NCI-H446 (cell line): ENCODE results near the gene FIZ1.
A peak's percentile ranks its signal among the peaks of the same experiment; 100 is the strongest.

ENCODE experiments used
- DNase-seq, 2 experiments: peaks; one replicate each; lab custom pipeline; 2025; lab: John Stamatoyannopoulos, UW

FIZ1 gene

GRCh38 chr19:55635856-55636440 is 36.6 kb upstream of the FIZ1 start:
- no peak for DNase-seq

DNA sequence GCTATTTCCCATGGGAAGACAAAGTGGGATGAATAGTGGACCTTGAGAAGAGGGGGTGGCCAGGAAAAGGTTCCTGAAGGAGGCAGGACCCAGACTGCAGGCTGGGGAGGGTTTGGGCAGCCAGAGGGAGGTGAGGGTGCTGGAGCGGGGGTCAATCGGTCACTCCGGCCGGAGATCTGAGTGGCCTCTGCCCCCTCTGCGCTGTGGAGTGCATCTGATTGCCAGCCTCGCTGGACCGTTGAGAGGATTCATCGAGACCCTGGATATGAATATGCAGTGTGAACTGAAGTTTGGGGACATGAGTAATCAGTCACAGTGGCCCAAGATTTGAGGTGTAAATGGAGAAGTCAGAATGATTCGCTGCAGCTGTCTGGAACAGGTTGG is 36.0 kb upstream of the FIZ1 start:
- DNase-seq = no peak

GRCh38 chr19:55633861-55634260 is 34.5 kb upstream of the FIZ1 start:
- no peak for DNase-seq

- peak; percentile 95 for DNase-seq
Observed at GRCh38 chr19:55632463-55632834, 33.1 kb upstream of the FIZ1 start.

GRCh38 chr19:55626350-55626749 is 27.0 kb upstream of the FIZ1 start:
- DNase-seq = no peak

GRCh38 chr19:55625004-55625326 is 25.6 kb upstream of the FIZ1 start:
- no peak for DNase-seq

DNA sequence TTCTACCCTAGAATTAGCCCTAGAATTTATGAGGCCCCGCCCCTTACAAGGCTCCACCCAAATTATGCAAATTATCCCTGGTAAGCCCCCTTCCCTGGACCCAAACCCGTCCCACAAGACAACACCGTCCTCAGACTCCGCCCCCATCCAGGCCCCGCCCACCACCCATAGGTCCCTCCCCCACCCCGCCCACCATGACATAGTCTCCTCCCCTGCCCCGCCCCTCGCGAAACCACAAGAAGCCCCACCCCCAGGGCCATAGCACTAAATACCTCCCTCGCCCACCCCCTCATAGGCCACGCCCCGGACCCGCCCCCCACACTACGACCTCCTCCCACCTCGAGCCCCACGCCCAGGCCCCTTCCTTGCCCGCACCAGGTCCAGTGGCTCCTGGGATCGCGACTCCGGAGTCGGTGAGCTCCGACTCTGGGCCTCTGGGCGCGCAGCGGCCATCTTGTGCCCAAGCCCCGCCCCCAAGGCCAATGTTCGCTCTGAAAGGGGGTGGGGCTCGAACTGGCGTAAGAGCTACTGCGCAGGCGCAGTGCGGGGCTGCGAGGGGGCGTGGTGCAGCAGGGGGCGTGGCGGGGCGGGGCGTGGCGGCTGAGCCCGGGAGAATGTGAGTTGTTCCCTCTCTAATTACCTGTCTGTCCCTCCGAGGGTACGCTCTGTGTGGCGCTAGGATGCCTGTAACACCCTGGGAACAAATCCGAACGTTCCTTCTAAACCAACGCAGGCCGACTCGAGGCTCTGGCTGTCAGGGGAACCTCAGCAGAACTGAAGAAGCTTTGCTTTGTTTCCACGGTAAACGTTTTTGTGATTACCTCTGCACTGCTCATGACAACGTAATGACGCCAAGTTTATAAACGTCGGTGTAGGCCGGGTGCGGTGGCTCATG is 25.0 kb upstream of the FIZ1 start, which contains the start of gene ZNF784:
Gene ZNF784 (minus strand): TSS at position 458 of the 895 bp plus-strand sequence. CDS start 5 bp downstream, at position 453.
- peak; percentile 88 to 98 for DNase-seq

GRCh38 chr19:55623561-55623960 is 24.2 kb upstream of the FIZ1 start:
- no peak for DNase-seq

GRCh38 chr19:55623130-55623529 is 23.8 kb upstream of the FIZ1 start:
- DNase-seq = no peak

DNA sequence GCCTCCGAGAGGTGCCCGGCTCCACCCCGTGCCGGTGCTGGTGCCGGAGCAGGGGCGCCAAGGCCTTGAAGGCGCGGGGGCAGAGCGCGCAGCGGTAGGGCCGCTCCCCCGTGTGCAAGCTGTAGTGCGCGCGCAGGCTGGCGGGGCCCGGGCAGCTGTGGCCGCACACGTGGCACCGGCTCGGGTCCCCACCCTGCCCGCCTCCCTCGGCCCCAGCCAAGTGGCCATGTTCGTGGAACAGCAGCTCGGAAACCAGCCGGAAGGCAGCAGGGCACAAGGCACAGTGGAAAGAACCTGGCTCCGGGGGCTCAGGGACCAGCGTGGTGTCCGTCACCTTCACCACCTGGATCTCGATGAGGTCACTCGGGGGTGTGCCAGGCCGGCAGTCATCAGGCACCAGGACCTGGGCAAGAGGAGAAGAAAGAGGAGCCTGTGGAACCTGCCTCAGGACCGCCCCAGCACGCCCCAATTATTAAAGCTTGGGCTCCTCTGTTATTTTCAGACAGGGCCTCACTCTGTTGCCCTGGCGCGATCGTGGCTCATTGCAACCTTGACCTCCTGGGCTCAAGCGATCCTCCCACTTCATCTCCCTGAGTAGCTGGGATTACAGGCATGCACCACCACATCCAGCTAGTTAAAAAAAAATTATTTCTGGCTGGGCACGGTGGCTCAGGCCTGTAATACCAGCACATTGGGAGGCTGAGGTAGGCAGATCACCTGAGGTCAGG is 23.1 kb upstream of the FIZ1 start:
- no peak for DNase-seq

DNA sequence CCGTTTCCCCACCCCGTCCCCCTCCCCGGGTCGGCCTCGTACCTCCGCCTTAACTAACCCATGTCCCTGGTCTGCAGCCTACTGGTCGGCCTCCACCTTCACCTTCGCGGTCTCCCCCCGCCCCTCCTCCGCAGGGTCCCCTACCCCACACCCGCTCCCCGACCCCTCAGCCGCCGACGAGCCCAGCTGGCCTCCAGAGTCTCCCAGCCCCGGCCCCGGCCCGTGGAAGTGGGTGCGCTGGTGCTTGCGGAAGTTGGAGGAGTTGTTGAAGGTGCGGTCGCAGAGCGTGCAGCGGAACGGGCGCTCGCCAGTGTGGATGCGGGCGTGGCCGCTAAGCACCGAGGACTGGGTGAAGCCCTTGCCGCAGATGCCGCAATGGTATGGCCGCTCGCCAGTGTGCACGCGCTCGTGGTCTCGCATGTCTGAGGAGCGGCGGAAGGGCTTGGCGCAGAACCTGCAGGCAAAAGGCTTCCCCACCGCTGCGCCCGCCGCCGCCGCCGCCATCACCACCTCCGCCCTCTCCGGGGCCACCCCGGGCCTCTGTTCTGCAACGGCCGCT is 22.4 kb upstream of the FIZ1 start:
- no peak for DNase-seq

GRCh38 chr19:55621205-55621672 is 21.9 kb upstream of the FIZ1 start:
- no peak for DNase-seq

GRCh38 chr19:55620410-55621204 is 21.3 kb upstream of the FIZ1 start:
- no peak for DNase-seq

GRCh38 chr19:55619286-55619685 is 20.0 kb upstream of the FIZ1 start:
- DNase-seq = no peak

DNA sequence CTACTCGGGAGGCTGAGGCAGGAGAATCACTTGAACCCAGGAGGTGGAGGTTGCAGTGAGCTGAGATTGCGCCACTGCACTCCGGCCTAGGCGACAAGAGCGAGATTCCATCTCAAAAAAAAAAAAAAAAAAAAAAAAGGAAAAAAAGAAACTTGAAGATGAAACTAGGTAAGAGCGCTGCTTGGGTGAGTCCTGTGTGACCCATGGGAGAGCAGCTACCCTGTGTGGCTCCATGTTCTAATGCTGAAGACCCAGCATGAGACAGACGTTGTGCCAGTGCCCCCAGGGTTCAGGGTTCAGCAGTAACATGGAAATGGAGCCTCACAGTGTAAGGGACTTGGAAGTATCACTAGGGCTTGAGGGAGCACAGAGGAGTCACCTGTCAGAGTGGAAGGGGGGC is 19.1 kb upstream of the FIZ1 start:
- DNase-seq = no peak

DNA sequence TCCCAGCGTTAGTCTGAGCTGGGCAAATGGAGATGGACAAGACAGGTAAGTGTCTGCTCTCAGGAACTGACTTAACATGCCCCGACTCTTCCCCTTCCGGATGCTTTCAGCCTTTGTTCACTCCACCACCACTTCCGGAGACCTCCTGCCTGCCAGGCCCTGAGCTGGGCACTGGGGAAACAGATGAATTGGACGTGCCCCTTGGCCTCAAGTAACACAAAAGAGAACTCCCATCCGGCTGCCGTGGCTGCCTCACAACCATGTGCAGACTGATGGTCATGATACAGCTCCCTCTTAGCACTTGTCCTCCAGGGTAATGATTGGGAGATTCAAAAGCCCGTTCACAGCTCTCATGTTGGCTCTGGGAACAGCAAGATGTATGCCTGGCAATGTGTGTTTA is 18.1 kb upstream of the FIZ1 start:
- no peak for DNase-seq

- DNase-seq = no peak
Observed at GRCh38 chr19:55616395-55616875, 17.1 kb upstream of the FIZ1 start.

DNA sequence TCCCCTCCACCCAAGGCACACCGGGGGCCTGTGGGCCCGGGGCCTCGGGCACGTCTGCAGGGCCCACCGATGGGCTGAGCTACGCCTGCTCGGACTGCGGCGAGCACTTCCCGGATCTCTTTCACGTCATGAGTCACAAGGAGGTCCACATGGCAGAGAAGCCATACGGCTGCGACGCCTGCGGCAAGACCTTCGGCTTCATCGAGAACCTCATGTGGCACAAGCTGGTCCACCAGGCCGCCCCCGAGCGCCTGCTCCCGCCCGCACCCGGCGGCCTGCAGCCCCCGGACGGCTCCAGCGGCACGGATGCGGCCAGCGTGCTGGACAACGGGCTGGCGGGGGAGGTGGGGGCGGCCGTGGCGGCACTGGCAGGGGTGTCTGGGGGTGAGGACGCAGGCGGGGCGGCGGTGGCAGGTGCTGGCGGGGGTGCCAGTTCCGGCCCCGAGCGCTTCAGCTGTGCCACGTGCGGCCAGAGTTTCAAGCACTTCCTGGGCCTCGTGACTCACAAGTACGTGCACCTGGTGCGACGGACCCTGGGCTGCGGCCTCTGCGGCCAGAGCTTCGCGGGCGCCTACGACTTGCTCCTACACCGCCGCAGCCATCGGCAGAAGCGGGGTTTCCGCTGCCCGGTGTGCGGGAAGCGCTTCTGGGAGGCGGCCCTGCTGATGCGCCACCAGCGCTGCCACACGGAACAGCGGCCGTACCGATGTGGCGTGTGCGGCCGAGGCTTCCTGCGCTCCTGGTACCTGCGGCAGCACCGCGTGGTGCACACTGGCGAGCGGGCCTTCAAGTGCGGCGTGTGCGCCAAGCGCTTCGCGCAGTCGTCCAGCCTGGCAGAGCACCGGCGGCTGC is 16.5 kb upstream of the FIZ1 start:
- DNase-seq = no peak

GRCh38 chr19:55614711-55615542 is 15.6 kb upstream of the FIZ1 start:
- DNase-seq = no peak
